H1 (cell line): Measurements from ENCODE around the gene HSP90B1. TPM values are rescaled to one million over a fixed set of nuclear protein-coding genes. Genes with fewer than 3 reads are reported as not detected.

Source experiments
- HDAC2 ChIP-seq, 2 experiments: fragments of 300-600 bp in 1 of 2; sonication (generic) in 1 of 2; IDR thresholded peaks; 2 replicates each; pipeline ENCODE4 v1.6.1; 2011 to 2012; ENCODE audit warnings: low read depth in 2 of 2, low read length in 2 of 2, mild to moderate bottlenecking in 2 of 2, moderate library complexity in 2 of 2, borderline replicate concordance in 1 of 2, inconsistent platforms in 1 of 2
- SP4 ChIP-seq: IDR thresholded peaks from 2 replicates; pipeline ENCODE4 v1.6.1; 2012; ENCODE audit warnings: low read length, inconsistent platforms
- polyA plus RNA-seq, 7 experiments: library from polyadenylated mRNA; depleted of rRNA in 3 of 7; stranded (reverse) in 5 of 7; unstranded in 2 of 7; fragments of >200 nt in 5 of 7; fragments of 200-250 nt in 2 of 7; gene quantifications; 1 replicate in 5 of 7; 2 replicates in 1 of 7; 4 replicates in 1 of 7; pipeline versions ENCODE4 v1.2.1 to v1.2.3, GENCODE V29; 2011 to 2013; ENCODE audit warnings: missing spikeins in 2 of 7, mixed read lengths in 2 of 7
- total RNA-seq: library from RNA; stranded (reverse); fragmentation: NEBNext Ultra II Directional; extraction: Animal tissue kit (Norgen Biotek cat#: 25700); gene quantifications from 2 replicates; pipeline ENCODE4 v1.2.1, GENCODE V29; 2021
- TF ChIP-seq, protein P1 (sequence below): IDR thresholded peaks from 2 replicates; pipeline ENCODE4 v1.6.1; 2011; ENCODE audit warnings: low read length, improper control_type of control experiment

HSP90B1 gene
- total and polyA plus RNA-seq, 2 of the 8 experiments (the other 6 are each of a cell fraction or from before 2014, with no cell fraction given) = 161 to 847 TPM

DNA sequence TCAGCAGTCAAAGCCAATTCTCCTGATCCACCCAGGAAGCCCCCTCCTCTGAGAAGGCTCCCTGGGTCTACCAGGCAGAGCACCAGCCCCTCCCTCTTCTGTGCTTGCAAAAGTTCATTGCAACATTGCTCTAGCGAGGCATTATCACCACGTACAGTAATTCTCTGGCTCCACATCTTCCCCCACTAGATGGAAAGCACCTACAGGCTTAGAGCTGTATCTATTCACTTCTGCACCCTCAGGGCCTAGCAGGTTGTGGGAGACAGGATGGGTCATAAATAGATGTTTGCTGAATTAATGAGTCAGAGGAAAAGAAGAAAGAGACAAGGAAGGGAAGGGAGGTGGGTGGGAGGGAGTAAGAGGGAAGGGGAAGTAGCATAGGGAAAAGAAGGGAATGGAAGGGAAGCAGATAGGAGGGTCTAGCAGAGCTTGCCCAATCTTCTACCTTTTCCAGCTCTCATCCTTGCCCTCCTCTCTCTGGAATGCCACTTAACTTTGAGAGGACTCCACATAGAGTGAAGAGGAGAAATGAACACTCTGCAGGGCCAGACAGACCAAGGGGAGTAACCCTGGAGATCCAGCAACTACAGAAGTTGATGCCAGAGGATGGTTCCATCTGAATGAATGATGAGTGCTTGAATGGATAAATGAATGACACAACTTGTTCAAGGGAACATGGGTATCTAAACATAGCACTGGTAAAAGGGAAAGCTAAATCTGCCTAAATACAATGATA is 47.2 kb upstream of the HSP90B1 start (continued):
- no peak for TF ChIP-seq SP4
- TF ChIP-seq HDAC2 (IDR thresholded peaks at IDR 0.05; ENCODE audit: borderline replicate concordance in 1 of 2, low read depth in 2 of 2, low read length in 2 of 2) = no peak
- TF ChIP-seq, protein P1, sequence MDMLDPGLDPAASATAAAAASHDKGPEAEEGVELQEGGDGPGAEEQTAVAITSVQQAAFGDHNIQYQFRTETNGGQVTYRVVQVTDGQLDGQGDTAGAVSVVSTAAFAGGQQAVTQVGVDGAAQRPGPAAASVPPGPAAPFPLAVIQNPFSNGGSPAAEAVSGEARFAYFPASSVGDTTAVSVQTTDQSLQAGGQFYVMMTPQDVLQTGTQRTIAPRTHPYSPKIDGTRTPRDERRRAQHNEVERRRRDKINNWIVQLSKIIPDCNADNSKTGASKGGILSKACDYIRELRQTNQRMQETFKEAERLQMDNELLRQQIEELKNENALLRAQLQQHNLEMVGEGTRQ = no peak
